Ascending aorta (tissue), 2 donors: ENCODE measurements around the gene LSM3. TPM values are rescaled to one million over a fixed set of nuclear protein-coding genes. Genes with fewer than 3 reads are reported as not detected.

Experiments
- DNase-seq, 2 donors: peaks; one replicate each; pipeline ENCODE4 v3.0.0-alpha.2; 2019; ENCODE audit warnings: low spot score in 2 of 2
- H3K27ac ChIP-seq, 2 donors: fragments of 200-600 bp; sonication (generic); one replicate each; pipeline ENCODE4 v1.5.1; 2016 to 2017; ENCODE audit warnings: mild to moderate bottlenecking in 1 of 2
- H3K27me3 ChIP-seq: fragments of 200-600 bp; sonication (generic); one replicate; pipeline ENCODE4 v1.5.1; 2017
- H3K36me3 ChIP-seq, 2 donors: fragments of 200-600 bp; sonication (generic); one replicate each; pipeline ENCODE4 v1.5.1; 2016
- H3K4me1 ChIP-seq, 2 donors: fragments of 200-600 bp; sonication (generic); one replicate each; pipeline ENCODE4 v1.5.1; 2016 to 2017; ENCODE audit warnings: mild to moderate bottlenecking in 1 of 2
- H3K4me3 ChIP-seq, 2 donors: fragments of 200-600 bp; sonication (generic); one replicate each; pipeline ENCODE4 v1.5.1; 2016 to 2017; ENCODE audit warnings: mild to moderate bottlenecking in 1 of 2
- H3K9me3 ChIP-seq, 2 donors: fragments of 200-600 bp; sonication (generic); one replicate each; pipeline ENCODE4 v1.5.1; 2016
- CTCF ChIP-seq, 3 experiments: fragments of 200-600 bp in 2 of 3; fragments of 450-650 bp in 1 of 3; sonication (generic) in 2 of 3; IDR thresholded peaks; one replicate each; pipeline ENCODE4 v1.5.1; 2016 to 2019; ENCODE audit warnings: antibody characterized with exemption in 3 of 3, mild to moderate bottlenecking in 1 of 3, moderate library complexity in 1 of 3
- intact Hi-C: fragments of 100-400 bp; cut with DNase I; formaldehyde crosslinking; loops from one replicate; pipeline ENCODE4 v1.15.1; 2023
- total RNA-seq: library from RNA; depleted of rRNA; stranded (reverse); fragments of >200 nt; gene quantifications from one replicate; pipeline ENCODE4 v1.1.0, GENCODE V29; 2016

Gene LSM3
- total RNA-seq, 1 donor from 2014 or later, result 3.9 TPM

- peaks cover 44 to 69% of the 10 kb centered on the region in 2 donors for H3K36me3 ChIP-seq
- no peak for TF ChIP-seq CTCF (IDR thresholded peaks at IDR 0.05)
Measured at GRCh38 chr3:14150491-14151230, 28.0 kb upstream of the LSM3 start.

GRCh38 chr3:14151471-14152083, 27.0 kb upstream of the LSM3 start:
- intact Hi-C loops, result no loop called here
- Histone ChIP-seq H3K4me3 (no peak overlapping the region), H3K27me3 (no peaks in the 10 kb centered on the region), H3K9me3 (no peaks in the 10 kb centered on the region), H3K27ac (no peak overlapping the region), H3K36me3 (peaks cover 48 to 66% of the 10 kb centered on the region in 2 donors), H3K4me1 (peaks cover 6% of the 10 kb centered on the region in 2 donors)
- no peak for TF ChIP-seq CTCF (IDR thresholded peaks at IDR 0.05)
- no peak for DNase-seq

More at GRCh38 chr3:14150491-14151230, 28.0 kb upstream of the LSM3 start:
- Histone ChIP-seq H3K27ac (no peak overlapping the region), H3K4me1 (peaks cover 11 to 13% of the 10 kb centered on the region in 2 donors), H3K27me3 (no peaks in the 10 kb centered on the region), H3K9me3 (no peaks in the 10 kb centered on the region), H3K4me3 (no peak overlapping the region)
- no peak for DNase-seq
- intact Hi-C loops, result no loop called here

- H3K4me3 ChIP-seq, result no peak overlapping the region
- no peak for DNase-seq
Measured at GRCh38 chr3:14152233-14152962, 26.2 kb upstream of the LSM3 start.

GRCh38 chr3:14152963-14153355, 25.7 kb upstream of the LSM3 start:
- no peak for DNase-seq
- intact Hi-C loops, result no loop called here
- TF ChIP-seq CTCF (IDR thresholded peaks at IDR 0.05), result no peak
- Histone ChIP-seq H3K27me3 (no peaks in the 10 kb centered on the region), H3K36me3 (peaks cover 51 to 66% of the 10 kb centered on the region in 2 donors), H3K27ac (no peak overlapping the region), H3K4me3 (no peak overlapping the region), H3K4me1 (no peaks in the 10 kb centered on the region), H3K9me3 (no peaks in the 10 kb centered on the region)

More at GRCh38 chr3:14152233-14152962, 26.2 kb upstream of the LSM3 start:
- intact Hi-C loops, result no loop called here
- H3K27ac ChIP-seq, result no peak overlapping the region
- no peak for TF ChIP-seq CTCF (IDR thresholded peaks at IDR 0.05)
- H3K36me3 ChIP-seq, result peaks cover 48 to 66% of the 10 kb centered on the region in 2 donors
- no peaks in the 10 kb centered on the region for H3K27me3 ChIP-seq
- H3K9me3 ChIP-seq, result no peaks in the 10 kb centered on the region
- no peaks in the 10 kb centered on the region for H3K4me1 ChIP-seq

GRCh38 chr3:14153663-14154062, 25.0 kb upstream of the LSM3 start:
- TF ChIP-seq CTCF (IDR thresholded peaks at IDR 0.05), result no peak
- peaks cover 56 to 68% of the 10 kb centered on the region in 2 donors for H3K36me3 ChIP-seq
- H3K27me3 ChIP-seq, result no peaks in the 10 kb centered on the region
- H3K4me1 ChIP-seq, result no peaks in the 10 kb centered on the region
- DNase-seq, result no peak
- H3K27ac ChIP-seq, result no peak overlapping the region
- intact Hi-C loops, result no loop called here
- no peak overlapping the region for H3K4me3 ChIP-seq
- H3K9me3 ChIP-seq, result no peaks in the 10 kb centered on the region
